Neural progenitor cell (in vitro differentiated cells): ENCODE results near the gene DMAC2L. TPM values are rescaled to one million over a fixed set of nuclear protein-coding genes. Genes with fewer than 3 reads are reported as not detected.

ENCODE experiments used
- DNase-seq: peaks from one replicate; pipeline ENCODE4 v3.0.0-alpha.2; 2016; ENCODE audit warnings: low spot score
- H2AFZ ChIP-seq: fragments of 200-600 bp; sonication (generic); replicated peaks from 2 replicates; pipeline ENCODE4 v1.6.1; 2016; ENCODE audit warnings: antibody characterized with exemption
- H3F3A ChIP-seq: fragments of 200-600 bp; sonication (generic); 2 replicates; pipeline ENCODE4 v1.6.1; 2016; ENCODE audit warnings: antibody characterized with exemption, low read depth
- H3K27ac ChIP-seq: fragments of 200-600 bp; sonication (generic); 2 replicates; pipeline ENCODE4 v1.5.1; 2016; ENCODE audit warnings: mild to moderate bottlenecking
- H3K27me3 ChIP-seq: fragments of 200-600 bp; sonication (generic); 2 replicates; pipeline ENCODE4 v1.6.1; 2016; ENCODE audit warnings: mild to moderate bottlenecking, moderate library complexity
- H3K36me3 ChIP-seq: fragments of 200-600 bp; sonication (generic); 2 replicates; pipeline ENCODE4 v1.5.1; 2016
- H3K4me1 ChIP-seq: fragments of 200-600 bp; sonication (generic); 2 replicates; pipeline ENCODE4 v1.6.1; 2016; ENCODE audit warnings: mixed run types
- H3K4me2 ChIP-seq: fragments of 200-600 bp; sonication (generic); 2 replicates; pipeline ENCODE4 v1.6.1; 2016
- H3K4me3 ChIP-seq: fragments of 200-600 bp; sonication (generic); 2 replicates; pipeline ENCODE4 v1.5.1; 2016
- H3K79me2 ChIP-seq: fragments of 200-600 bp; sonication (generic); 2 replicates; pipeline ENCODE4 v1.6.1; 2016; ENCODE audit warnings: low read depth
- H3K9ac ChIP-seq: fragments of 200-600 bp; sonication (generic); 2 replicates; pipeline ENCODE4 v1.6.1; 2016
- H3K9me3 ChIP-seq: fragments of 200-600 bp; sonication (generic); 2 replicates; pipeline ENCODE4 v1.5.1; 2016; ENCODE audit warnings: low read depth
- H4K20me1 ChIP-seq: fragments of 200-600 bp; sonication (generic); 2 replicates; pipeline ENCODE4 v1.6.1; 2016; ENCODE audit warnings: low read depth
- H3K27ac Mint-ChIP-seq: 3 replicates; pipeline ENCODE4 v1.8.0; 2021; ENCODE audit warnings: mixed read lengths
- H3K27me3 Mint-ChIP-seq: 2 replicates; pipeline ENCODE4 v1.8.0; 2022; ENCODE audit warnings: low read depth, mild to moderate bottlenecking, inconsistent platforms, moderate library complexity, mixed read lengths; ENCODE audit not compliant: insufficient read depth
- H3K36me3 Mint-ChIP-seq: 3 replicates; pipeline ENCODE4 v1.8.0; 2021; ENCODE audit warnings: mixed read lengths
- H3K4me1 Mint-ChIP-seq: 3 replicates; pipeline ENCODE4 v1.8.0; 2021; ENCODE audit warnings: mixed read lengths
- H3K4me3 Mint-ChIP-seq: 3 replicates; pipeline ENCODE4 v1.8.0; 2021; ENCODE audit warnings: mild to moderate bottlenecking, moderate library complexity, mixed read lengths
- H3K9me3 Mint-ChIP-seq: 3 replicates; pipeline ENCODE4 v1.8.0; 2020; ENCODE audit warnings: mixed read lengths
- CTCF ChIP-seq: fragments of 200-600 bp; sonication (generic); IDR thresholded peaks from 2 replicates; pipeline ENCODE4 v1.5.1; 2017; ENCODE audit warnings: antibody characterized with exemption, mild to moderate bottlenecking
- EZH2 ChIP-seq: fragments of 200-600 bp; sonication (generic); IDR thresholded peaks from 2 replicates; pipeline ENCODE4 v1.6.1; 2017; ENCODE audit warnings: antibody characterized with exemption, mild to moderate bottlenecking, moderate library complexity
- EZH2phosphoT487 ChIP-seq: fragments of 200-600 bp; sonication (generic); IDR thresholded peaks from 2 replicates; pipeline ENCODE4 v1.6.1; 2017; ENCODE audit warnings: antibody characterized with exemption
- microRNA-seq: library from miRNA; unstranded; fragments of <30 nt; microRNA quantifications from one replicate; pipeline ENCODE4, GENCODE V29; 2016
- small RNA-seq: library from RNA; depleted of rRNA; stranded (forward); fragments of <200 nt; gene quantifications from one replicate; pipeline ENCODE3, GENCODE V24; 2015
- total RNA-seq: library from RNA; depleted of rRNA; stranded (reverse); fragments of >200 nt; gene quantifications from 2 replicates; pipeline ENCODE4 v1.2.3, GENCODE V29; 2015; ENCODE audit warnings: low replicate concordance

DMAC2L gene
- total RNA-seq, 1 donor from 2014 or later = 17.6 TPM

GRCh38 chr14:50373959-50374358 is 61.8 kb downstream of the DMAC2L start:
- no peak overlapping the region for H3K4me3 Mint-ChIP-seq
- TF ChIP-seq EZH2phosphoT487 (no peak), CTCF (no peak), EZH2 (no peak)
- no peak overlapping the region for H3K27ac Mint-ChIP-seq

GRCh38 chr14:50375760-50376159 is 63.6 kb downstream of the DMAC2L start:
- H3K36me3 ChIP-seq = no peaks in the 10 kb centered on the region
- Mint-ChIP-seq H3K4me3 (no peak overlapping the region), H3K36me3 (no peaks in the 10 kb centered on the region), H3K4me1 (no peaks in the 10 kb centered on the region), H3K9me3 (no peaks in the 10 kb centered on the region), H3K27me3 (no peaks in the 10 kb centered on the region), H3K27ac (no peak overlapping the region)
- peaks cover 15% of the 10 kb centered on the region for H3F3A ChIP-seq
- H3K27ac ChIP-seq = no peak overlapping the region
- no peak overlapping the region for H3K4me3 ChIP-seq
- no peak overlapping the region for H2AFZ ChIP-seq
- no peak overlapping the region for H3K4me2 ChIP-seq
- H3K79me2 ChIP-seq = no peaks in the 10 kb centered on the region
- no peaks in the 10 kb centered on the region for H3K9me3 ChIP-seq
- TF ChIP-seq CTCF (no peak), EZH2 (no peak), EZH2phosphoT487 (no peak)
- no peaks in the 10 kb centered on the region for H3K27me3 ChIP-seq
- DNase-seq = no peak
- no peaks in the 10 kb centered on the region for H4K20me1 ChIP-seq
- H3K4me1 ChIP-seq = peaks cover 15% of the 10 kb centered on the region
- H3K9ac ChIP-seq = no peak overlapping the region

More at GRCh38 chr14:50373959-50374358, 61.8 kb downstream of the DMAC2L start:
- H3K4me3 ChIP-seq = no peak overlapping the region
- no peaks in the 10 kb centered on the region for H3K79me2 ChIP-seq
- H2AFZ ChIP-seq = no peak overlapping the region
- no peaks in the 10 kb centered on the region for H4K20me1 ChIP-seq
- no peaks in the 10 kb centered on the region for H3K27me3 Mint-ChIP-seq
- H3K4me1 Mint-ChIP-seq = no peaks in the 10 kb centered on the region
- H3K36me3 Mint-ChIP-seq = no peaks in the 10 kb centered on the region
- no peak overlapping the region for H3K4me2 ChIP-seq
- no peaks in the 10 kb centered on the region for H3K27me3 ChIP-seq
- no peaks in the 10 kb centered on the region for H3K36me3 ChIP-seq
- H3K9me3 Mint-ChIP-seq = no peaks in the 10 kb centered on the region
- H3K9ac ChIP-seq = no peak overlapping the region
- no peak overlapping the region for H3K27ac ChIP-seq
- H3K4me1 ChIP-seq = peaks cover 15% of the 10 kb centered on the region
- H3F3A ChIP-seq = peaks cover 15% of the 10 kb centered on the region
- no peak for DNase-seq
- H3K9me3 ChIP-seq = no peaks in the 10 kb centered on the region

Small RNA genes within 50 kb of the gene (microRNA-seq; reads per million reads assigned to microRNA genes)
- gene MIR4504 = not detected

Small RNA genes within 50 kb of the gene (small RNA-seq; reads per million reads assigned to genes)
- gene MIR4504 = not detected

Other genes with a start within 250 kb of the DMAC2L start
- gene VCPKMT, start 195.8 kb upstream of the DMAC2L start, total RNA-seq = 15.6 and 23.5 TPM in 2 replicates
- 18.3 and 32.3 TPM in 2 replicates for gene SOS2, start 80.7 kb upstream of the DMAC2L start, total RNA-seq
- gene L2HGDH, start 95 bp upstream of the DMAC2L start, total RNA-seq = 13.6 and 14.0 TPM in 2 replicates
- gene CDKL1, start 84.6 kb downstream of the DMAC2L start, total RNA-seq = 0.62 and 2.5 TPM in 2 replicates
- gene MAP4K5, start 220.2 kb downstream of the DMAC2L start, total RNA-seq = 114 and 122 TPM in 2 replicates
- 7.3 and 11.8 TPM in 2 replicates for gene ATL1, start 247.8 kb downstream of the DMAC2L start, total RNA-seq